Posterior cingulate gyrus (tissue), 11 donors: Measurements from ENCODE around the gene TPX2.

Experiments used
- DNase-seq, 10 donors: peaks; one replicate each; pipeline versions ENCODE4 v3.0.0 to v3.0.0-alpha.2; 2020 to 2021; ENCODE audit warnings: mixed read lengths in 3 of 10
- intact Hi-C: fragments of 100-400 bp; cut with DNase I; formaldehyde crosslinking; loops from one replicate; pipeline ENCODE4 v1.15.1; 2023

Gene TPX2

GRCh38 chr20:31705598-31706597, 33.2 kb upstream of the TPX2 start:
- DNase-seq, result no peak
- intact Hi-C loops, result no loop called here

DNA sequence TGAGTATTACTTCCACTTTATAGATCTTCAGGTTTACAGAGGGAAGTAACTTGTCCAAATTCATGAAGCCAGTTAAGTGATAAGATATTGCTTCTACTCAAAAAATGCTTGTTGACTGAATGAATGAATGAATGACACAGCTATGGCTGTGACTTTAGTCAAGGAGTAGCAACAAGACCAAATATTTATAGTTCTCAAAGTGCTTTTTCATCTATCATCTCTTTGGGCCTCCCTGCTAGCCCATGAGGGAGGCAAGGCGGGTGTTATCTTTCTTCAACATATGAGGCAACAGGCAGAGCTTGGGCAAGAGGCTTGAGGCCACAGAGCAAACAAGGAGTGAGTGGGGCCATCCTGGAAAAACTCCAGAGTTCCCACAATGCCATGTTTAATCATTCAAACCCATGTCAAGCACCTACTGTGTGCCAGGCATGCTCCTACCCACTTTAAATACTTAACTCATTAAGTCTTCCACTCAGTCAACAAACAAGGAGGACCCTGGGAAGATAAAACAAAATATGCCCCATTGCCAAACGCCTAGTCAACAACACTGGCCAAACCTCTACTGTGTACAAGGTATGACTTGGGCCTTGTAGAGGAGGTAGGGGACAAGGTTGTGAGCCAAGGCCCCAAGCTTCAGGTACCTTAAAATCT, 32.4 kb upstream of the TPX2 start:
- no peak for DNase-seq
- intact Hi-C loops, result no loop called here

DNA sequence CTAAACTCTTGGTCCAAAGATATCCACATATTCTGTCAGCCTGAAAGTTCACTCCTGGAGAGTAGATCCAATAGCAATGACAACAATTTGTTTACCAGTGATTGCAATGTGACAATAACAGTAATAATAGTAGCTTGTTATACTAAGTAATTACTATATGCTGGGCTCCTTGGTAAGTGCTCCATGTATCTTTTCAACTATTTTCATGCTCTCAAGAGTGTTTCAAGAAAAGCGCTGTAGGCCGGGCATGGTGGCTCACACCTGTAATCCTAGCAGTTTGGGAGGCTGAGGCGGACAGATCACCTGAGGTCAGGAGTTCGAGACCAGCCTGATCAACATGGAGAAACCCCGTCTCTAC, 31.9 kb upstream of the TPX2 start:
- intact Hi-C loops, result no loop called here
- no peak for DNase-seq

GRCh38 chr20:31707994-31708735, 30.9 kb upstream of the TPX2 start:
- intact Hi-C loops, result no loop called here
- peak in 5 of 10 donors; percentile 30 to 88 (median 42) for DNase-seq

DNA sequence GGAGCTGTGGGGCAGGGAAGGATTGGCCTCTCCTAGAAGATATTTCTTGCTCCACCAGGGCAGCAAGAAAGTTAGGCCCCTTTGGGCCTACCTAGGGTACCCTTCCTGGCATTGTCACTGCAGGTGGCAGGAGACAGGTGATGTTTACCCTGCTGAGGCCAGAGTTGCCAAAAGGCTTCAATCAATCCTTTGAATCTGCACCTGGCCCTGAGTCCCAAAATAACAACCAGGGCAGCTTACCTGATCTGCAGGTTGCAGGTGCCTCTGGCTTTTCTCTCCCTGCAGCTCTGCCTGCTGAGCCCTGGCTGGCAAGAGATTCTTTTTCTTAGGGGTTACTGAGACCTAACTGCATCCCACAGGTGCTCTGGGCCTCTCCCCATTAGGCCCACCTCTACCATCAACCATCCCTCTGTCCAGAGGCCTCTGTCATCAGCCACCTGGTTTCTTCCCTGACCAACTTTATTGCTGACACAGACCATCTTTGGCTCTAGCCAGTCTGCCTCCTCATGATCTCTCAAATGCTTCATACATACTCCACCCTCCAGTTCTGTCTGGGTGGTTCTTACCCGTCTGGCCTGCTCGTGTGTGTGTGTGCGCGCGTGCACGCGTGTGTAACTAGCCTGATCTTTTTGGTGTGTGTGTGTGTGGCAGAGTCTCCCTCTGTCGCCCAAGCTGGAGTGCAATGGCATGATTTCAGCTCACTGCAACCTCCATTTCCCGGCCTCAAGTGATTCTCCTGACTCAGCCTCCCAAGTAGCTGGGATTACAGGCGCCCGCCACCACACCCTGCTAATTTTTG, 30.2 kb upstream of the TPX2 start:
- intact Hi-C loops, result no loop called here
- DNase-seq, result no peak

- DNase-seq, result no peak
- intact Hi-C loops, result no loop called here
Observed at GRCh38 chr20:31709939-31710338, 29.2 kb upstream of the TPX2 start.

DNA sequence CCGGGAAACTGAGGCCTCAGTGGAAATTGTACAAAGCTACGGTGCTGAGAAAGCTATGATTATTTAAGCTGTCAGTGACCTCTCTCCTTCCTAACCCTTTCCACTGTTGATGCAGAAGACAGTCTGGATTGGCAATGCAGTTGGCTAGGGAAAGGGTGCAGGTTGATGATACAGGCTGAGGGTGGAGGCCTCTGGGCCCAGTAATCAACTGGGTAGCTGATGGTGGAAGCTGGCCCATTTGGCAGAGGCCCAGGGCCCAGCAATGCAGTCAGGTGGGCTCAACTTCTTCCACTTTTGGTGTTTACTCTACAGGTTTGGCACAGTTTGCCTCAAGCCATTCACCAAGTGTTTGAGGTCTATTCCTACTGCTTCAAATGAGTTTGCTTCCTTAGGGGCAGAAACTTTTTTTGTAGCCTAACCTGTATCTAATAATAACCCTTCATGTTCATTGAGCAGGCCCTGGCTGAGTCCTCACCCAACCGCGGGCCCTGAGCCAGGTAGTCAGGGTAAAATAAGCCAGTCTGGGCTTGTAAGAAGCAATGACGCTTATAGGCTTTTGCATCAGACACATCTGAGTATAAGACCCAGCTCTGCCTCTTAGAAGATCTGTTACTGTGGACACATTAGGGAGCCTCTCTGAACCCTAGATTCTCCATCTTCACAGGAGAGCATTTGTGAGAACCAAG, 28.5 kb upstream of the TPX2 start:
- no peak for DNase-seq
- intact Hi-C loops, result no loop called here

DNA sequence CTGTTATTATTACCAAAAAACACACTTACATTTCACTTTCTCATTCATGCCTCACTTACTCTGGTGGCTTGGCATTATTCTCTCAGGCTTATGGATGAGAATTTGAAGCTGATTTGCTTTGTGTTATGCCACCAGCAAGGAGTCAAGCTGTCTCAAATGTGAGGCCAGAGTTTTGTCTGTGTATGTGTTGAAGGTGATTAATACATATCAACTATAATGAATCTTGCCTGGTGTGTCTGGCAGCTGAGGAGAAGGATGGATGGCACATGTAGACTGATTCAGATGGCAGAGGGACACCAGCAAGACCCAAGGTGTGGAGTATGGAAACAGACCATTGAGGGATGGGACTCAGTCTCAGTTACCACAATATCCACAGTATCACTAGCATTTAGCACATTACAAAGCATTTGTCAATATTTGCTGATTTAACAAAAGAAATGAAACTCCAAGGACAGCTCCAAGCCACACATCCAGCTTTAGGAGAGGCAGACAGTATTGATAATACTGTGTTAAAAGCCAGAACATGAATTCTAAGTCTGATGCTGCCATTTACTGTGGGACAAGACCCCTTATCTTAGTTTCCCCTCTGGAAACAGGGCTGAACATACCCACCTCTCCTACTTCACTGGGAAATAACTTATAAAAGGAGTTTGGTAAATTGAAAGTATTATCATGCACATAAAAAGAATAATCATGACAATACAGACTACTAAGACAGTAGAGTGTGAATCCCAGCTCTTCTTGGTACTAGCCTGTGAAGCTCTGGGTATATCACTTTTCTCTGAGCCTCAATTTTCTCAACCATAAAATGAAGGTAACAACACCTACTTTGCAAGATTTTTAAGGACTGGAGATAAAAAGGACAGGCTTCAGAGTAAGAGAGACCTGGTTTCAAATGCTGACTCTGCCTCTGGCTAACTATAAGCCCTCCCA, 27.6 kb upstream of the TPX2 start:
- intact Hi-C loops, result no loop called here
- no peak for DNase-seq

DNA sequence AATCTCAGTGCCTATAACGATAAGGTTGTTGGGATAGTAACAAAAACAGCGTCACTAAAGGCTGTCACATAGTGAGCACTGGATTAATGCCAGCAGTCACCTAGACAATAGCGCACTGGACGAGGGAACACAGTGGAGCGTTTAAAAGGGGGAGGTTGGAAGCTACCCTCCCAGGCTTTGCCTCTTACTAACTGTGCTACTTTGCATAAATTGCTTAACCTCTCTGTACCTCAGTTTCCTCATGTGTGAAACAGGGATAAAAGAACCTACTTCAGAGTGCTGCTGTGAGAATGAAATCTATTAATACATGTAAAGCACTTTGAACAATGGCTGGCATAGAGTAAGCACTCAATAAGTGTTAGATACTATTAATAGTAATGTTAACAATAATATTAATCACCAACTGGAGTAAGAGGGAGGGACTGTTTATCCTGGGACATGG, 27.0 kb upstream of the TPX2 start:
- DNase-seq, result no peak
- intact Hi-C loops, result no loop called here

DNA sequence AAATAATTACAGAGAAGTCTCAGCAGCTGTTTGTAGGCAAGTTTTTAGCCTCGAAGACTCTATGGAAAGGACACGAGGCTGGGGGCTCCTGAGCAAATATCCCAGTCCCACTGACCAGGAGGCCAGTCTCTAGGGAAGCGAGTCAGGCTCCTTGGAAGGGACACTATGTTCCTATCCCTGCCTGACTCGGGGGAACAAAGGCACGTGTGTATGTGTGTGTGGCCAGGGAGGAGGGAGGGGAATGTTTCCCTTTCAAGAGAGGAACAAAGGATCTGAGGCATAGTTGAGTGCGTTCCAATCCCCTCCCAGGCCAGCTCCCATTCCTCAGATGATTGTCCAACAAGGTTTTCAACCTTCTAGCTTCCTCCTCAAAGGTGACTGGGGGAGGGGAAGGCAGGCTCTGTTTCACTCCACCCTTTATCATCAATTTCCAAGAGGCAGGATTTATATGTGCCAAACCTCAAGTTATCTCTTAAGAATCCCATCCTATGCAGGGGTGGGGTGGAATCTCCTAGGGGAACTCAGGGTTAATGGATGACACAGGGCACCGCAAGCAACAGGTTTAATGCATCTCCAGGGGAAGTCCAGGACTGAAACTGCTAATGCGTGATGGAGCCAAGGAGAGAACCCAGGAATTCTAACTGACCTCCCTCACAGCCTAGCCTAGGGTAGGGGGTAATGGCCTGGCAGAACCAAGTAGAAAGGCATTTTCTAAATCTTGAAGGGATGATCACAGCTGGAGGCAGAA, 26.4 kb upstream of the TPX2 start:
- DNase-seq, result peak in 9 of 10 donors; percentile 55 to 95 (median 77)
- intact Hi-C loops, result no loop called here

- intact Hi-C loops, result no loop called here
- peak in 1 of 10 donors; percentile 23 for DNase-seq
Observed at GRCh38 chr20:31713312-31714273, 25.5 kb upstream of the TPX2 start.

DNA sequence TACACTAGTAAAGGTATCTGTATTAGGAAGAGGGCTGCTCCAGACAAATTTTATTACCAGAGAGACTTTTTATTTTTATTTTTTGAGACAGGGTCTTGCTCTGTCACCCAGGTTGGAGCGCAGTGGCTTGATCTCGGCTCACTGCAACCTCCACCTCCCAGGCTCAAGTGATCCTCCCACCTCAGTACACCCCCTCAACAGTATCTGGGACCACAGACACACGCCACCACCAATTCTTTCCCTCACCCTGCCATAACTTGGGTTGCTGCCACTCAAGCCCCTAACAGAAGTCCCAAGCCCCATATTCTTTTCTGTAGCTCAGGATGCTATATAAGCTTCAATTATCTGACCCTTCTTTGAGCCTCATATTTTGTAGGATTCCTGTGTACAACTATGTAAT, 23.3 kb upstream of the TPX2 start:
- no peak for DNase-seq
- intact Hi-C loops, result no loop called here

DNA sequence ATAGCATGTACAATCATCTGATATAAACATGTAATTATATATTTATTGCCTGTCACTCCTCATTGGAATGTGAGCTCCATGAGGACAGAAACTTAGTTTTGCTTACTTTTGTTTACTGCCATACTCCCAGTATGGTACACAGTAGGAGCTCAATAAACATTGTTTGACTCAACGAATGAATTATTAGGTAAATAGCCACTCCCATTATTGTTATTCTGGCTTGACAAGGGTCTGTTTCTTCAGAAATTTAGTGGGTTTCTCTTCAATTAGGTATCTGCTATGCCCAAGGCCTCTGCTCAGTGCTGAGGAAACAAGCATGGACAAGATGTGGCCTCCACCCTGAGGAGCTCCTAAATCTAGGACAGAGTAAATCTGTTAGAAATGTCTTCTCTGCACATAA, 22.7 kb upstream of the TPX2 start:
- intact Hi-C loops, result no loop called here
- no peak for DNase-seq

DNA sequence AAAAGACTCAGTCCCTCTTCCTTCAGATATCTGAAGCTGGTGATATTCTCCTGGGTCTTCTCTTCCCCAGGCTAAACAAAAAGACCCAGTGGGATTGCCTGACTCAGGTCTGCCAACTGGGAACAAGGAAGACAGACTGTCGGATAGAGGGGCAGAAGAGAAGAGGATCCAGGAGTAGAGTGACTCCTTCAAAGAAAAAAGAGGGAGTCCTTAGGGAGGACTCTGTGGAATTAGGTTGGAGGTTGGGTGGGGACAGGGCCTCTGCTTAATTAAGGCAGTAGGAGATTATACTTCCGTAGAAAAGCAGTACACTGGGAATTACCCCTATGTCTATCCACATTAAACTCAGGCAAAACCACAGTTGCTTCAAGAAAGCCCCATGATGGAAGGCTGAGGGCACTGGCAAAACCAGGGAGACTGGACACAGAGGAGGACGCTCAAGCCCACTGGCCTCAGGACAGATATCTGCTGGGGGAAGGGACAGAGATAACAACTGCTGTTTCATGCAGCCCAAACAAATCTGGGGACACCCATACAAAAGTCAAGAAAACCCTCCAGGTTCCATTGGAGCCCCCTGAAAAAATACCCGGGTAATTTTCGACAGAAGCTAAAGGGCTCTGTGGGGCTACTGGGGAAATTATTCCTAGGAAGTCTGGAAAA, 22.1 kb upstream of the TPX2 start:
- no peak for DNase-seq
- intact Hi-C loops, result no loop called here

DNA sequence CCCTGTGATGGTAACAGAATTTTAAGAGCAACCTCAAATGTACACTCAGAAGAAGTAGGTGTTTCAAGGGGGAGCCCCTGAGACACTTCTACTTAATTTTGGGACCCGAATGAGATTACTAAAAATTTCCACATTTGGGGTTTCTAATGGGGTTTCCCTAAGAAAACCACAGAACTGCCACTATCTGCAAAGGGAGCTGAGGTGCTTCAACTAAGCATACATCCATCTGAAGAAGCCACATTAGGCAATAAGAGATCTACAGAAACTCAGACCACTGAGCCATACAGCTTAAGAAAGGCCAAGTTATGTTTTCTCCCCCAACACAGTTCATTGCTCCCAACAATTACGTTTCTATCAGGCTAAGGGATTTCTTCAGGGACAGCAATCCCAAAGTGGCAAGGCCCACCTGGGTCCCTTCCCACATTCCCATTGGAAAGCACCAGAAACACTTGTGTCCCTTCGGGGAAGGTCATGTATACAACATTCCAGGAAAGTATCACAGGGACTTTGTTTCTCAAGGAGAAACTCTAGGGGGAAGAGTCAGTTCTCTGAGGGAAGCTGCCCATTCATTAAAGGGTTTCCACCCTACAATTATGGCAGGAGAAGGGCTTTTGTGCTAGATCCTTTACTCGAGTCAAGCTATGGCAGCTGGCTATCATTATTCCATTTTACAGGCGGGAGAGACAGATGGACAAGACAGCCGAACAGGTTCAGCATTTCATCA, 21.4 kb upstream of the TPX2 start:
- DNase-seq, result no peak
- intact Hi-C loops, result no loop called here
